ENCODE data around the gene PIGU.
"Not testable (repeated sequence)": the region's sequence is repeated elsewhere in the genome, so short reads cannot be mapped to it uniquely, and the experiment has no call there.

PIGU gene

DNA sequence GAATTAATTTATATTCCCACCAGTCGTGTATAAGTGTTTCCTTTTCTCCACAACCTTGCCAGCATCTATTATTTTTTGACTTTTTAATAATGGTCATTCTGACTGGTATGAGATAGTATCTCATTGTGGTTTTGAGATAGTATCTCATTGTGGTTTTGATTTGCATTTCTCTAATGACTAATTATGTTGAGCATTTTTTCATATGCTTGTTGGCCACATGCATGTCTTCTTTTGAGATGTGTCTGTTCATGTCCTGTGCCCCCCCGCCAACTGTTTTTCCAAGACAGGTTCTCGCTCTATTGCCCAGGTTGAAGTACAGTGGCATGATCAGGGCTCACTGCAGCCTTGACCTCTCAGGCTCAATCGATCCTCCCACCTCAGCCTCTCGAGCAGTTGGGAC is 15.1 kb downstream of the PIGU start:
- DNase-seq (ENCODE audit: low read depth in 2 of 2): not testable (repeated sequence)

DNA sequence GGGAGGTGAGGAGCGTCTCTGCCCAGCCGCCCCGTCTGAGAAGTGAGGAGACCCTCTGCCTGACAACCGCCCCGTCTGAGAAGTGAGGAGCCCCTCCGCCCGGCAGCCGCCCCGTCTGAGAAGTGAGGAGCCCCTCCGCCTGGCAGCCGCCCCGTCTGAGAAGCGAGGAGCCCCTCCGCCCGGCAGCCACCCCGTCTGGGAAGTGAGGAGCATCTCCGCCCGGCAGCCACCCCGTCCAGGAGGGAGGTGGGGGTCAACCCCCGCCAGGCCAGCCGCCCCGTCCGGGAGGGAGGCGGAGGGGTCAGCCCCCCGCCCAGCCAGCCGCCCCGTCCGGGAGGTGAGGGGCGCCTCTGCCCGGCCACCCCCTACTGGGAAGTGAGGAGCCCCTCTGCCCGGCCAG is 18.2 kb downstream of the PIGU start:
- DNase-seq (ENCODE audit: low read depth in 2 of 2): not testable (repeated sequence)

DNA sequence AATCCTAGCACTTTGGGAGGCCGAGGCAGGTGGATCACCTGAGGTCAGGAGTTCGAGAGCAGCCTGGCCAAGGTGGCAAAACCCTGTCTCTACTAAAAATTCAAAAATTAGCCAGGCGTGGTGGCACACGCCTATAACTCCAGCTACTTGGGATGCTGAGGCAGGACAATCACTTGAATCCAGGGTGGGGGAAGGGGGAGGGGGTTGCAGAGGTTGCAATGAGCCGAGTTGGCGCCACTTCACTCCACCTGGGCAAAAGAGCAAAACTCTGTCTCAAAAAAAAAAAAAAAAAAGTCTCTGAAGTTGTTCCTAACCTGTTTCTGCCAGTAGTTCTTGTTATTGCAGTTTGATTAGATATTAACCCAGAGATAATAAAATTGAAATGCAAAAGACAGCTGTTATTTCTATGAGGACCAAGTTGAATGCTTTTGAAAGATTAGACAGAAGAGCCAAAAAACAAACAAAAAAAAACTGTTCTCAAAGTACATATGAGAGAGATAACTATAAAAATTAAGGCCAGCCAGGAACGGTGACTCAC is 22.6 kb downstream of the PIGU start:
- no peak for DNase-seq (ENCODE audit: low read depth in 2 of 2)

DNA sequence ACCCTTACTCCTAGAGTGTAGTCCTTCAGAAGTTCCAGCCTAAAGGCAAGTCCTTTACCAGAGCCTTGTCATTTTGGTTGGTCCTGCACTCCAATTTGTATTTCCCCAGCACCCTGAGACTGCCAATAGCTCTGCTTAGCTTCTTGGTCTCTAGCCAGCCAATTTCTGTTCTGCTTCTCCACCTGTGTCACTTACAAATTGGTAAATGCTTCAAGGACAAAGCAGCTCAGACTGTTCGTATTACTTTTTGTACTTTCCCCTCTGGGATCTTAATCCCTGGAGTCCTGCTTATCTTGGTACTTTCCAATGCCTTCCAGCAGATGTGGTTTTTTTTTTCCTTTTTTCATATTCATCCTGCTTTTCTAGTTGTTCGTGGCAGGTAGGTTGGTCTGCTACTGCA is 25.7 kb downstream of the PIGU start:
- no peak for DNase-seq (ENCODE audit: low read depth in 2 of 2)

DNA sequence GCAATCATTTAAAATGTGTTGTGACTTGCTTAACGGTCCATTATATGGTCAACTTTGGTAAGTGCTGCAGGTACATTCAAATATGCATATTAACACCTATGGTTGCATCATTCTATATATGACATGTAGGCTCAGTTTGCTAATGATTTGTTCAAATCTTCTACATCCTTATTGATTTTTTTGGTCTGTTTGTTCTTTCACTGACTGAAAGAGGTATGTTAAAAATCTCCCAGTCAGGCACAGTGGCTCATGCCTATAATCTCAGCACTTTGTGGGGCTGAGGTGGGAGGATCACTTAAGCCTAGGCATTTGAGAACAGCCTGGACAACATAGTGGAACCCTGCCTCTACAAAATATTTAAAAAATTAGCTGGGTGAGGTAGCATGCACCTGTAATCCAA is 29.2 kb downstream of the PIGU start:
- no peak for DNase-seq (ENCODE audit: low read depth in 2 of 2)

DNA sequence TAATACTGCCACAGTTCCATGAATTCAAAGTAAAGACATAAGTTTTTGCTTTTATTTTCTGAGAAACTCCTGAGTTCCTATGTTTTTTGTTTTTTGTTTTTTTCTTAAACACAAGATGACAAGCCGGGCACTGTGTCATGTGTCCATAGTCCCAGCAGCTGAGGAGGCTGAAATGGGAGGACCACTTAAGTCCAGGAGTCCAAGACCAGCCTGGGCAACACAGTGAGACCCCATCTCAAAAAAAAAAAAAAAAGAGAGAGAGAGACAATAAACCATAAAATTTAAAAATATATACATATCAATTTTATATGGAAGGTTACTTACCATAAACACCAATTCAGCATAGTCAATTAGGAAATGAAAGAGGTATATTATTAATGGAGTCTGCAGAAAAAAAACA is 31.9 kb downstream of the PIGU start:
- no peak for DNase-seq (ENCODE audit: low read depth in 2 of 2)

DNA sequence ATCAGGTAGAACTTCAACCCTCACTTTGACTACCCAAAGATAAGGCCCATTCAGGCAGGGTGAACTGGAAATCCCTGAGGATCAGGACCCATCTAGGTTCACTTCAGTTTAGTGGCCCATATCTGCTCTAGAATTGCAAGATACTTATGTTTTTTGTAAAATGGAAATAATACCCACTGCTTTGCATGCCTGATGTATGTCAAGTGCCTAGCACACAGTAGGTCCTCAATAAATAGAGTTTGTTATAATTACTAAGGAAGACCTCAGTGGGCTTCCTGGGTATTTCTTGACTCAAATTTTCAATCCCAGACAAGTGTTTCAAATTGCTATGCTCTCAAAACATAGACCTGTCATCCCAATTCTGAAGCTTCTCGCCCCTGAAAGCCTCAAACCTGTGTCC is 32.5 kb downstream of the PIGU start:
- DNase-seq (ENCODE audit: low read depth in 2 of 2): no peak

DNA sequence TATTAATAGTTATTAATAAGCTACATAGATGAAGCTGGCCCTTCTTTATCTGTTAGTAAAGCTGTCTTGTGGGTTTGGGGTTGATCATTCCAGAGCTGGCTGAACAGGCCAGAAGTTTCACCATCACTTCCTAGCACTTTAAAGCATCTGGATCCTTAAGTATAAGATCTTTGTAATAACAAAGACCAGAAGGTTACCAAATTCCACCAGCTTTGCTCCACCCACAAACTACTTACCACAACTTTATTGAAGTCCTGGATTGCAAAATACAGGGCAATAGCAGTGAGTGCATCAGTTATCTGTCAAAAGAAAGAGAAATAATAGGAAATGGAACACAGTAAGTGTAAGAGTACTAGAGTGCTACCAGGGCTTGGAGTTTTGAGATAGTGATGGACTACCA is 33.0 kb downstream of the PIGU start:
- DNase-seq (ENCODE audit: low read depth in 2 of 2): no peak

DNA sequence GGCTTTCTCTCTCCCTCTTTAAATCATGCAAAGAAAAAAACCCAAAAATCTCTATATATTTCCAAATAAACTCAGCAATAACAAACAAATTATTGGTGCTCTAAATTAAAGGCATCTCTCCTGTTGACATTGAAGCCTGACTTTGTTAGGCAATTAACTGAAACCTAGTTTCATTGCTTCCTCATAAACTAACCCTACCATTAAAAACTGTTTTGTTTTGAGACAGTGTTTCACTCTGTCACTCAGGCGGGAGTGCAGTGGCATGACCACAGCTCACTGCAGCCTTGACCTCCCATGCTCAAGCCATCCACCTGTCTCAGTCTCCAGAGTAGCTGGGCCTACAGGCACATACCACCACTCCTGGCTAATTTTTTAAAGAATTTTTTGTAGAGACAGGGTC is 34.9 kb downstream of the PIGU start:
- DNase-seq (ENCODE audit: low read depth in 2 of 2): no peak

DNA sequence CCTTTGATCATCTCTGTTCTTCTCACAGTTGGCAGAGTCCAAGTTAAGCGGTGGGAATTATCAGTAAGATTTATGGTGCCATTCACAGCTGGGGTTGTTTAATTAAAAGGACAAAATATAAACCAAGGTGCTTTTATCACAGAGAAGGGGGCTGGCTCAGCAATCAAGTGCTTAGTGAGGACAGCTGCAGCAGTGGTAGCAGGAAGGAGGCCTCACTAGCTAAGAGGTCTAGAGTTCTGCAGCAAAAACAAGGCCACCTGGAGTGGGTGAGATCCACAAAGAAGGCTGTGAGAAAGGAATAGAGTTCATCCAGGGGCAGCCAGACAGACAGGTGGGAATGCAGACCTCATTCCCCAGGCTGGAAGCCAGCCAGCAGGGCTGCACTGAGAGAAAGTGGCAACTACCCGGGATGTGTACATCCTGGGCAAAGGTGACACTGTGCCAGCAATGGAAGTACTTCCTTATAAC is 37.1 kb downstream of the PIGU start:
- DNase-seq (ENCODE audit: low read depth in 2 of 2): no peak

DNA sequence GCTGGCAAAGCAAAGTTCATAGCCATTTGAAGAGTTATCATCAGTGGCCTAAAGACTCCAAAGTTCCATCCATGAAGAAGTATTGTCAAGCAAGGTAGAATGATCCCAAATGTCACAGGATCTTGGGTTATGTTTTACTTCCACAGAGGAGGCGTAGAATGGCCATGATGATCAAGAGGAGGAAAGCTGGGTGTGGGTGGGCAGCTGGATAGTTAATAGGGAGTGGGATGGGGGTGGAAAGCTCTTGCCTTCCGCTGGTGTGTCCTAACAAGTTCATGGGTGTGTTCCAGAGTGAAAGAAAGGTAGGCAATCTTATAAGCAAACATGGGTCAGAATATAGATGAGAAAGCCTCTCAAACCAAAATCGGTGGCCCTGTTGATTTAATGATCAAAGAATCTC is 38.4 kb downstream of the PIGU start:
- DNase-seq (ENCODE audit: low read depth in 2 of 2): no peak

DNA sequence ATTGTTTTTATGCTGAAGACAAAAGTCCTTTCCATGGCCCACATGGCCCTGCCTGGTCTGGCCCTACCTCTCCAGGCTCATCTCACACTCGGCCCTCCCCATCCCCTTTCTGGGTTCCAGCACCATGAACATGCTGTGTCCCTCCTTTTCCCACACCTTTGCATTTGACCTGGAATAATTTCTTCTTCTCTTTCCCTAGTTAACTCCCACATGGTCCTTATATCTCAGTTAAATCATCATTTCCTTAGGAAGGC is 38.9 kb downstream of the PIGU start:
- no peak for DNase-seq (ENCODE audit: low read depth in 2 of 2)

DNA sequence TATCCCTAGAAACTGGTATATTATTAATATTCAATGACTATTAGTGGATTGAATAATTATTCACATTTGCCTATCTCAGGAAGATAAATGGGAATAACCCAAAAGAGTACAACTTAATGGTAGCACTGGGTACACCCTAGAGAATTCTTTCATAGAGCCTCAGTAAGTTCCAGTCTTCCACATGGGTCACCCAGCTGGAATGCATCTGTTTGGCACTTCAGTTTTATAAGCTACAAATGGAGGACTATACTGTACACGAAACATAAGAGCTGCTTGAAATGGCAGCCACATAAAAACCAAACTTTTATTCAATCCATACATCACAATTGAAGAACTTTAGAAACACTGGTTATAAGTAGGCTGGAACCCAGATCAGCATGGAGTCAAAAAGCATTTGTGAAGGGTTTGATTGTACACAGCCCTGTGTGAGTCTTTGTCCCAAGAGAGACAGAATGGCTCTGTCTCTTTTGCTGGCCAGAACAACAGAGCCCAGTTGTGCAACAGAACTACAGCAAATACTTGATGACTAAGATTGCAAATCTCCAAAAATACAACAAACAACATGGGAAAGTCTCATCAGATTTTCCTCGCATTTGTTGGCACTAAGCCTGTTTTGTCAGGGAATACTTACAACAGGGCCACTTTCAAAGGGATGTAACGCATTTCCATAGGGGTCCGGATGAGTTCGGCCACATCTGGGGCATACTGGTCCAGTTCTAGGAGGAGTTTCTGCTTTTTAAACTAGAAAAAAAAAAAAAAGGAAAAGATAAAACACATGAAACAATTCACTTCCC is 39.5 kb downstream of the PIGU start:
- DNase-seq (ENCODE audit: low read depth in 2 of 2): no peak

DNA sequence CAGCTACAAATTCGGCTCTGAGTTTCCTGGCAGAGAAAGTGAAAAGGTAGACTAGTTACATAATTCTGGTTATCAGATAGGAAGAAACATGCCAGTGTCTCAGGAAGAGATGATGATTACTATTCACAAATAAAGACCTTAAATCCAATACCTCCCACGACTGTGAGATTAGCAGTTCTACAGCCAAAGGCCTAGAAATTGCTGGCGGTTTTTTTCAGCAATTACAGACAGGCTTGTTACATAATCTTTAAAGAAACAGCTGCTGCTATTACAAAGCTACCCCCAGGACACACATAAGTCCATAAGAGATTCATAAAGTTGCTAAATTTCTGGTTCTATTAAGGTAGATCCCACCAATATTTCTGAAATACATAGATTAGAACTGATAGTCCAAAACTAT is 40.2 kb downstream of the PIGU start:
- DNase-seq (ENCODE audit: low read depth in 2 of 2): no peak

DNA sequence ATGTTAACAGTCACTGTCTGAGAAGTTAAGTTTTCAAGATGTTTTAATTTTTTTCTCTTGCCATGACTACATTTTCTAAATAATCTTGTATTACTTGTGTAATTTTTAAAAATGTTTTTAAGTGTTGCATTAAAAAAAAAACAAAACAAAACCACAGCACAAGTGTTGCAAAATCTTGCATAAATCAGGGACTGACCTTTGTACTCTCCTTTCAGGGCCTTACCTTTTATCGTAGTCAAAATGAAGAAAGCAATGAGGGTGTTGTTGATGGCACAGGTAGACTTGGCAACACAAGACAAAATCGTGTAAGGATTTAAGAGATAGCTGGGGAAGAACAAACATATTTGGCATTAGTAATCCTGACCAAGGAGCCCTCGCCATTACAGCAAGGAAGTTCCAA is 42.5 kb downstream of the PIGU start:
- DNase-seq (ENCODE audit: low read depth in 2 of 2): no peak

DNA sequence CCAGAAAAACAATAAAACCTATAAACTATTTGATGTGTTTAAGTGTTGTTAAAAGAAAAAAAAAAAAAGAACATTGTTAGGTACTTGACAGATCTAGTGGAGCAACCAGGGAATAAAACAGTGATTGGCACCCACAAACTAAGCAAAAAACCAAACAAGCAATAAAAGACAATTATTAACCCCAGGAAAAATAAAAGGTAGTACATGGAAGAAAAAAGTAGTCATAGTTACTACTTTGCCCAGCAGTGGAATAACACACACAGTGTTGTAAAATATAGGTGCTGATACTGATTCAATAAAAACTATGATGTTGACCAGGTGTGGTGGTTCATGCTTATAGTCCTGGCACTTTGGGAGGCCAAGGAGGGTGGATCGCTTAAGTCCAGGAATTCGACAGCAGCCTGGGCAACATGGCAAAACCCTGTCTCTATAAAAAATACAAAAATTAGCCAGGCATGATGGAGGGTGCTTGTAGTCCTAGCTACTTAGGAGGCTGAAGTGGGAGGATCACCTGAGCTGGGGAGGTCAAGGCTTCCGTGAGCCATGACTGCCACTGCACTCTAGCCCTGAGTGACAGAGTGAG is 43.9 kb downstream of the PIGU start:
- DNase-seq (ENCODE audit: low read depth in 2 of 2): no peak

DNA sequence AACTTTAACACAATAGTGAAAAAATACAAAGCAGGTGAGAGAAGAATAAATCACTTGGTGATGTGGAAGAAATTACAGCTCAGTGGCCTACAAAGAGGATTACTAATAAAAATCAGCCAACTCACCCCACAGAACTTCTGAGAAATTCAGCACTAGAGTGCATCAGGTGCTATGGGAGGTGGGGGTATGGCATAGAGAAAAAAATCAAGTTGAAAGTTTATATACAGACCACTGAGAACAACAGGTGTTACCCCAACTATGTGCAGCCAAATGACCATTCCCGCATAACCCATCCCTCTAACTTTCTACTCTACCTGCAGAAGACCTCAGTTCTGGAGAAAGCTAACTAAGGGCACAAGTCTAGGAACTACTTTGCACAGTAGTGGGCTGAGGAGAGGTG is 47.0 kb downstream of the PIGU start:
- no peak for DNase-seq (ENCODE audit: low read depth in 2 of 2)

DNA sequence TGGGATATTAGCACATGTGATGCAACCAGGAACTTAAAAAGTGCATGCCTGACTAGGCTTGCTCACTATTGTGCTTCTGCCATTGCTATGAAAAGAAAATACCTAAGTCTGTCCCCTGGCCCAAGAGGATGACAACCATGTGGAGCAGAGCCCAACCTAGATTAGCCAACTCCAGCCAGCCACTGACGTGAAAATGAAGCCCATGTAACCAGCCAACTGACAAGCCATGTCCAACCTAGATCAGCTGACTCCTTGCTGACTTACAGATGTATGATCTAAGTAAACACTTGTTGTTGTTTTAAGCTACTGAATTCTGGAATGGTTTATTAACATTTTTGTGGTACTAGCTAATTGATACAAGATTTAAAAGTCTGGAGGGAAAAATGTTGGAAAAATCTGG is 47.5 kb downstream of the PIGU start:
- DNase-seq (ENCODE audit: low read depth in 2 of 2): no peak

DNA sequence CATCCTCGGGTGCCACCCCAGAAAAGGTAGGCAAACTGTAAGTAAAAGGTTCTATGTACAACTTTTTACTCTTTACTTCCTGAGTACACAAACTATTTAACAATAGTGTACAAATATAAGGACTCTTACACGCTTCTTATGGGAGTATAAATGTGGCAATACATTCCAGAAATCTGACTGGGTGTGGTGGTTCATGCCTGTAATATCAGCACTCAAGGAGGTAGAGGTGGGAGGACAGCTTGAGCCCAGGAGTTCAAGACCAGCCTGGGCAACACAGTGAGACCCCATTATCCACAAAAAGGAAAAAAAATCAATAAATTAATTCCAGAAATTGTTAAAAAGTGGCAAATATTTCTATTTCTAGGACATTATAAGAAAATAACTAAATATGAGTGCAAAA is 48.9 kb downstream of the PIGU start:
- DNase-seq (ENCODE audit: low read depth in 2 of 2): no peak

DNA sequence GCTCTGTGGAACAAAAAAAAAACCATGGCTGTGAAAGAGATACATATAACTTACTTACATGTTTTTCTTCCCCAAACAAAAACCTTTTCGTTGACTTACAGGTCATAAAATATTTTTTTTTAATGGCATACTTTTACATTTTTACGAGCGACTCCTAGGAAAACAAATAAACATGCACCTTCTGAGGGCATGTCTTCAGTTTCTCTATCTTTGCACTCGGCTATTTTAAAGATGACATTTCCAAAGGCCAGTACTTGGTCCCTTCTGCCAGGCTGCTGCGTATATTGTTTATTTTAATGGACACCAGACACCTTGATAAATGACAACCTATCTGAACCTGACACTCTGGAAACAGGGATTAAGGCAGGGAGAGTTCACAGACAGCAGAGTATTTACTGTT is 49.4 kb downstream of the PIGU start:
- no peak for DNase-seq (ENCODE audit: low read depth in 2 of 2)

DNA sequence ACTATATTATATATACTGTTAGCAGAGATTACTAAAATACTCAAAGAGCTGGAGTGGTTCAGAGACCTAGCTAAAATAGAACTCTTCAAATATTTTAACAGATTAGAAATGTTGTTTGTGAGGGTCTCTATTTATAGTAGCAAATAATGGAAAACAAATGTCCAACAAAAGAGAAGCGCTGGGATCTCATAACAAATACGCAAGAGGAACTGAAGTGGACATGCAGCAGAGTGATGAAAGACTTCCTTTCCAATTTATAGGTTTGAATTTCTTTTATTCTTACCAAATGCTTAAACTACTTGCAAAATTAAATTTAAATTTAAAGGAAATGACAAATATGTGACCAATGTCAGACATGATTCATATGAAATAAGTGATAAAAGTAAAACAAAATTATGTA is 49.9 kb downstream of the PIGU start:
- DNase-seq (ENCODE audit: low read depth in 2 of 2): no peak

DNA sequence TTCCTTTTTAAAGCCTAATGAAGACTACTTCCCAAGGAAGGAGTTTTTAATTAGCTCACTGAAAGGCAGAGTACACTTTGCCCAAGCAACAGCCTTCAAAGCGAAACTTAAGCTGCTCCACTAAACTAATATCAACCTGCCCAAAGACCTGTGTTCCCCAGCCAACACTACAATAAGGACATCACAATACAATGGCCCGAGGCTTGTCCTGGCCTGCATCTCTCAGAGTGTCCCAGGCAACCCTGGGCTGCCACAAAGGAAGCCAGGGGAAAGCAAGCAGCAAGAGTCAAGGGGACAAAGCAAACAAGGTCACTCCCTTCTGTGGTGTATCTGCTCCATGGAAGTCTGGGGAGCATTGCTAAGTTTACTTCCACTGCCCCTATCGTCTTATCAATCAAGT is 52.3 kb downstream of the PIGU start:
- DNase-seq (ENCODE audit: low read depth in 2 of 2): no peak

DNA sequence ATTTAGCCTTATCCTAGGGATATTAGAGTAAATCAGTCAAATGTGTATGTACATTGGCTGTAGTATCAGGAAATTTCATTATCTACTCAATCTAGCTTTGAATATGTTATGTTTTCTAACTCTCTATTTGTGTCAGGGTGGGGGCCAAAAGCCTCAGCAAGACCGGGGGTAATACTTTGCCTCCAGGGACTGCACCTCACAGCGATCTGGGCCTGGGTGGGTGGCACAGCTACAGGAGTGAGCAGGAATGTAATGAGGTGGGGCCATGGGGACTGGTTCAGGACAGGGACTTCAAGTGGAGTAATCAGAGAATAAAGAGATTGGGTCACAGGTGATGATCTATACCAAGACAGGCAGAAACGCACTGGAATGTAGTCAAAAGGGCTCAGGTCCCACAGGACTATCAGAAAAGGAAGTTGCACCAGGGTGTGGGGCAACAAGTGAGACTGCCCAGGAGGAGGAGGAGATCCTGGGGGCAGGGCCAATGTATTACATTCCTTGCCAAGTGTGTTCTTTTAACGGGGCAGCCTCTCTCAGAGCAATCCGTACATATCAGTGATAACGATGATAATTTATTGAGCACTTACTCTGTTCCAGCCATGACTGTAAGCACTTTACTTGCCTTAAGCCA is 54.0 kb downstream of the PIGU start:
- DNase-seq (ENCODE audit: low read depth in 2 of 2): no peak
